NCI-H146 treated with DMSO at 0.1 percent for 48 hours (cell line): Measurements from ENCODE around the gene FNDC3B.
"Not testable (repeated sequence)": the region's sequence is repeated elsewhere in the genome, so short reads cannot be mapped to it uniquely, and the experiment has no call there.

Source experiments
- DNase-seq: peaks from one replicate; lab custom pipeline; 2025; ENCODE audit not compliant: unreplicated experiment; lab: John Stamatoyannopoulos, UW

FNDC3B gene

GRCh38 chr3:172039436-172040077, at the start of gene FNDC3B:
TSS of gene FNDC3B (plus strand) at chr3:172039578. CDS start at chr3:172112480, 72,902 bp downstream.
- peak; percentile 93 for DNase-seq

- DNase-seq, result not testable (repeated sequence)
Measured at GRCh38 chr3:171990239-171990638, 49.1 kb upstream of the FNDC3B start.

GRCh38 chr3:171991166-171991565, 48.2 kb upstream of the FNDC3B start:
- DNase-seq, result no peak

GRCh38 chr3:171994646-171995428, 44.5 kb upstream of the FNDC3B start:
- DNase-seq, result no peak

GRCh38 chr3:171995486-171995885, 43.9 kb upstream of the FNDC3B start:
- DNase-seq, result no peak

- no peak for DNase-seq
Measured at GRCh38 chr3:171996178-171996817, 43.1 kb upstream of the FNDC3B start.

GRCh38 chr3:171998731-171999130, 40.6 kb upstream of the FNDC3B start:
- DNase-seq, result not testable (repeated sequence)

- not testable (repeated sequence) for DNase-seq
Measured at GRCh38 chr3:172001616-172002015, 37.8 kb upstream of the FNDC3B start.

- DNase-seq, result no peak
Measured at GRCh38 chr3:172002512-172003078, 36.8 kb upstream of the FNDC3B start.

GRCh38 chr3:172003146-172003545, 36.2 kb upstream of the FNDC3B start:
- no peak for DNase-seq

- no peak for DNase-seq
Measured at GRCh38 chr3:172007065-172007370, 32.4 kb upstream of the FNDC3B start.

GRCh38 chr3:172009803-172010202, 29.6 kb upstream of the FNDC3B start:
- no peak for DNase-seq

- DNase-seq, result no peak
Measured at GRCh38 chr3:172012775-172013174, 26.6 kb upstream of the FNDC3B start.

GRCh38 chr3:172014145-172014544, 25.2 kb upstream of the FNDC3B start:
- no peak for DNase-seq

GRCh38 chr3:172018364-172018763, 21.0 kb upstream of the FNDC3B start:
- DNase-seq, result no peak

GRCh38 chr3:172020763-172021162, 18.6 kb upstream of the FNDC3B start:
- no peak for DNase-seq

GRCh38 chr3:172021164-172021563, 18.2 kb upstream of the FNDC3B start:
- no peak for DNase-seq

- DNase-seq, result no peak
Measured at GRCh38 chr3:172021859-172022258, 17.5 kb upstream of the FNDC3B start.

- no peak for DNase-seq
Measured at GRCh38 chr3:172023915-172024314, 15.5 kb upstream of the FNDC3B start.

GRCh38 chr3:172024679-172025078, 14.7 kb upstream of the FNDC3B start:
- DNase-seq, result no peak

- DNase-seq, result no peak
Measured at GRCh38 chr3:172029425-172030098, 9.8 kb upstream of the FNDC3B start.
